SK-N-SH (cell line): ENCODE measurements around the gene CYP1A1.

Source experiments
- RCOR1 ChIP-seq: fragments of 150-350 bp; IDR thresholded peaks from 2 replicates; pipeline ENCODE4 v1.6.1; 2017; ENCODE audit warnings: antibody characterized with exemption, low read length
- REST ChIP-seq: IDR thresholded peaks from 2 replicates; pipeline ENCODE4 v1.6.1; 2012; ENCODE audit warnings: mild to moderate bottlenecking, low read depth, low read length, moderate library complexity
- TAF1 ChIP-seq: IDR thresholded peaks from 2 replicates; pipeline ENCODE4 v1.6.1; 2012; ENCODE audit warnings: low read depth, mild to moderate bottlenecking, low read length, moderate library complexity, borderline replicate concordance
- TF ChIP-seq, protein P1 (sequence below): fragments of 200-600 bp; sonication (generic); IDR thresholded peaks from 2 replicates; pipeline ENCODE4 v1.6.1; 2017; ENCODE audit warnings: antibody characterized with exemption, mild to moderate bottlenecking, moderate library complexity

DNA sequence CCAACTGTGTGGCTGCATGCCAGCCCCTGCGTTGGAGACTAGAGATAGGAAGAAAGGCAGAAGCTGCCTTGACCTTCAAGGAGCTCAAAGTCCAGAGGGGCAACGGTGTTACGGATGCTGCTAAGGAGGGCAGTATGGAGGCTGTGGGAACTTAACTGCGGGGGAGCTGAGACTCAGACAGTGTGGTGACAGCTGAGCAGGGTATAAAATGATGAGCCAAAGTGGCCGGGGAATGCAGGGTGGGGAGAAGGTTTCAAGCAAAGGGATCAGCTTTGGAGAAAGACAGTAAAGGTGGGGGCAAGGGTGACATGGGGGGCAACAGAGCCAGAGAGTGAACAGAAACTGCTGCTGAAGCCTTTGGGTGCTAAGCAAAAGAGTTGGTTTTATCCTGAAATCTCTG is 17.1 kb upstream of the CYP1A1 start:
- TF ChIP-seq REST (no peak), TAF1 (no peak), RCOR1 (no peak)
- TF ChIP-seq, protein P1, sequence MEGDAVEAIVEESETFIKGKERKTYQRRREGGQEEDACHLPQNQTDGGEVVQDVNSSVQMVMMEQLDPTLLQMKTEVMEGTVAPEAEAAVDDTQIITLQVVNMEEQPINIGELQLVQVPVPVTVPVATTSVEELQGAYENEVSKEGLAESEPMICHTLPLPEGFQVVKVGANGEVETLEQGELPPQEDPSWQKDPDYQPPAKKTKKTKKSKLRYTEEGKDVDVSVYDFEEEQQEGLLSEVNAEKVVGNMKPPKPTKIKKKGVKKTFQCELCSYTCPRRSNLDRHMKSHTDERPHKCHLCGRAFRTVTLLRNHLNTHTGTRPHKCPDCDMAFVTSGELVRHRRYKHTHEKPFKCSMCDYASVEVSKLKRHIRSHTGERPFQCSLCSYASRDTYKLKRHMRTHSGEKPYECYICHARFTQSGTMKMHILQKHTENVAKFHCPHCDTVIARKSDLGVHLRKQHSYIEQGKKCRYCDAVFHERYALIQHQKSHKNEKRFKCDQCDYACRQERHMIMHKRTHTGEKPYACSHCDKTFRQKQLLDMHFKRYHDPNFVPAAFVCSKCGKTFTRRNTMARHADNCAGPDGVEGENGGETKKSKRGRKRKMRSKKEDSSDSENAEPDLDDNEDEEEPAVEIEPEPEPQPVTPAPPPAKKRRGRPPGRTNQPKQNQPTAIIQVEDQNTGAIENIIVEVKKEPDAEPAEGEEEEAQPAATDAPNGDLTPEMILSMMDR: no peak
